HG02943 (cell line): ENCODE results near the gene NCKAP5.

Experiments used
- ATAC-seq: cut with Tn5 transposase; IDR thresholded peaks from one replicate; pipeline ENCODE4 v1.9.1; 2021; ENCODE audit warnings: mild to moderate bottlenecking, low read depth, moderate library complexity; ENCODE audit not compliant: unreplicated experiment

NCKAP5 gene

GRCh38 chr2:133360190-133360589 is 208.1 kb downstream of the NCKAP5 start:
- ATAC-seq: no peak

GRCh38 chr2:133352719-133353118 is 215.5 kb downstream of the NCKAP5 start:
- no peak for ATAC-seq

GRCh38 chr2:133346654-133347053 is 221.6 kb downstream of the NCKAP5 start:
- ATAC-seq: no peak

GRCh38 chr2:133345638-133346037 is 222.6 kb downstream of the NCKAP5 start:
- ATAC-seq: no peak

GRCh38 chr2:133344849-133345248 is 223.4 kb downstream of the NCKAP5 start:
- ATAC-seq: no peak

GRCh38 chr2:133343018-133343352 is 225.3 kb downstream of the NCKAP5 start:
- ATAC-seq: no peak

- no peak for ATAC-seq
Observed at GRCh38 chr2:133342286-133343017, 225.8 kb downstream of the NCKAP5 start.

- no peak for ATAC-seq
Observed at GRCh38 chr2:133341575-133341974, 226.7 kb downstream of the NCKAP5 start.

GRCh38 chr2:133338224-133338623 is 230.0 kb downstream of the NCKAP5 start:
- ATAC-seq: no peak

- no peak for ATAC-seq
Observed at GRCh38 chr2:133334923-133335322, 233.3 kb downstream of the NCKAP5 start.

- no peak for ATAC-seq
Observed at GRCh38 chr2:133333181-133333580, 235.1 kb downstream of the NCKAP5 start.

GRCh38 chr2:133331436-133331835 is 236.8 kb downstream of the NCKAP5 start:
- no peak for ATAC-seq

GRCh38 chr2:133326652-133327397 is 241.4 kb downstream of the NCKAP5 start:
- no peak for ATAC-seq

GRCh38 chr2:133324150-133324561 is 244.1 kb downstream of the NCKAP5 start:
- no peak for ATAC-seq

- no peak for ATAC-seq
Observed at GRCh38 chr2:133322909-133323308, 245.4 kb downstream of the NCKAP5 start.

GRCh38 chr2:133317178-133317577 is 251.1 kb downstream of the NCKAP5 start:
- ATAC-seq: no peak

- no peak for ATAC-seq
Observed at GRCh38 chr2:133316557-133316956, 251.7 kb downstream of the NCKAP5 start.

- no peak for ATAC-seq
Observed at GRCh38 chr2:133315280-133315679, 253.0 kb downstream of the NCKAP5 start.

GRCh38 chr2:133314795-133315194 is 253.5 kb downstream of the NCKAP5 start:
- no peak for ATAC-seq

- ATAC-seq: no peak
Observed at GRCh38 chr2:133312038-133312729, 256.1 kb downstream of the NCKAP5 start.

GRCh38 chr2:133306236-133306635 is 262.0 kb downstream of the NCKAP5 start:
- no peak for ATAC-seq
